HCT116 (cell line): ENCODE measurements around the gene LPAR1.

Source experiments
- CTCF ChIP-seq, 3 experiments: fragments of 200-600 bp in 1 of 3; sonication (generic) in 1 of 3; IDR thresholded peaks in 2 of 3; conservative IDR thresholded peaks in 1 of 3; 2 replicates each; pipeline ENCODE4 v1.5.1; 2012 to 2017; ENCODE audit warnings: low read depth in 2 of 3, low read length in 2 of 3, antibody characterized with exemption in 1 of 3, borderline replicate concordance in 1 of 3, control low read depth in 1 of 3, mild to moderate bottlenecking in 1 of 3, mixed read lengths in 1 of 3, mixed run types in 1 of 3, moderate library complexity in 1 of 3; ENCODE audit not compliant: insufficient read depth in 1 of 3
- POLR2AphosphoS5 ChIP-seq: IDR thresholded peaks from 2 replicates; pipeline ENCODE4 v1.6.1; 2011; ENCODE audit warnings: mild to moderate bottlenecking, low read depth, low read length, moderate library complexity

- no peak for TF ChIP-seq CTCF (IDR thresholded peaks at IDR 0.05 in 2 of 3, conservative IDR thresholded peaks at IDR 0.05 in 1 of 3; ENCODE audit: borderline replicate concordance in 1 of 3, insufficient read depth in 1 of 3, low read depth in 2 of 3, low read length in 2 of 3)
- no peak for TF ChIP-seq POLR2AphosphoS5
Measured at GRCh38 chr9:111035543-111036428, 2.5 kb downstream of the LPAR1 start.
